HEK293T (cell line): ENCODE data around the gene ADAMTS17.

Experiments
- ARNT ChIP-seq: fragments of 450-650 bp; IDR thresholded peaks from 2 replicates; pipeline ENCODE4 v1.6.1; 2017; ENCODE audit warnings: mild to moderate bottlenecking
- BHLHE40 ChIP-seq: fragments of 450-650 bp; IDR thresholded peaks from 2 replicates; pipeline ENCODE4 v1.6.1; 2016; ENCODE audit warnings: mild to moderate bottlenecking, moderate library complexity, borderline replicate concordance
- CTBP1 ChIP-seq: fragments of 450-650 bp; IDR thresholded peaks from 2 replicates; pipeline ENCODE4 v1.6.1; 2016; ENCODE audit warnings: borderline replicate concordance
- ELF4 ChIP-seq: fragments of 450-650 bp; IDR thresholded peaks from 2 replicates; pipeline ENCODE4 v1.6.1; 2017; ENCODE audit warnings: antibody characterized with exemption
- FOXA1 ChIP-seq: fragments of 450-650 bp; IDR thresholded peaks from 2 replicates; pipeline ENCODE4 v1.6.1; 2016; ENCODE audit warnings: mild to moderate bottlenecking
- FOXK2 ChIP-seq: fragments of 450-650 bp; IDR thresholded peaks from 2 replicates; pipeline ENCODE4 v1.6.1; 2016; ENCODE audit warnings: mild to moderate bottlenecking
- FOXM1 ChIP-seq: fragments of 450-650 bp; IDR thresholded peaks from 2 replicates; pipeline ENCODE4 v1.6.1; 2017; ENCODE audit warnings: mild to moderate bottlenecking, borderline replicate concordance
- NFRKB ChIP-seq: fragments of 450-650 bp; IDR thresholded peaks from 2 replicates; pipeline ENCODE4 v1.6.1; 2016; ENCODE audit warnings: mild to moderate bottlenecking, moderate library complexity
- PKNOX1 ChIP-seq: fragments of 450-650 bp; IDR thresholded peaks from 2 replicates; pipeline ENCODE4 v1.6.1; 2016
- SP1 ChIP-seq: fragments of 450-650 bp; IDR thresholded peaks from 2 replicates; pipeline ENCODE4 v1.6.1; 2017
- SUZ12 ChIP-seq: fragments of 450-650 bp; IDR thresholded peaks from 2 replicates; pipeline ENCODE4 v1.6.1; 2016; ENCODE audit warnings: mild to moderate bottlenecking
- ZNF384 ChIP-seq: fragments of 450-650 bp; IDR thresholded peaks from 2 replicates; pipeline ENCODE4 v1.6.1; 2016

GRCh38 chr15:100048736-100049135, 293.0 kb downstream of the ADAMTS17 start:
- TF ChIP-seq ELF4: no peak
- no peak for TF ChIP-seq SP1
- TF ChIP-seq PKNOX1: no peak
- TF ChIP-seq SUZ12: no peak
- no peak for TF ChIP-seq FOXK2
- no peak for TF ChIP-seq NFRKB
- TF ChIP-seq FOXM1: no peak
- TF ChIP-seq CTBP1: no peak
- no peak for TF ChIP-seq ZNF384
- TF ChIP-seq FOXA1: no peak
- no peak for TF ChIP-seq ARNT
- TF ChIP-seq BHLHE40: no peak
